Right atrium auricular region (tissue), 2 donors: ENCODE data around the gene C22orf15. TPM values are rescaled to one million over a fixed set of nuclear protein-coding genes. Genes with fewer than 3 reads are reported as not detected.
A peak's percentile ranks its signal among the peaks of the same experiment; 100 is the strongest.

ENCODE experiments used
- DNase-seq: peaks from one replicate; pipeline ENCODE4 v3.0.0-alpha.2; 2019; ENCODE audit warnings: low spot score
- H3K27ac ChIP-seq, 2 donors: fragments of 200-600 bp; sonication (generic); 1 replicate in 1 of 2; 2 replicates in 1 of 2; pipeline ENCODE4 v1.5.1; 2016 to 2019
- H3K27me3 ChIP-seq, 2 donors: fragments of 200-600 bp; sonication (generic); one replicate each; pipeline versions ENCODE4 v1.5.1 to v1.6.0; 2017 to 2019
- H3K36me3 ChIP-seq: fragments of 200-600 bp; sonication (generic); one replicate; pipeline ENCODE4 v1.5.1; 2016
- H3K4me1 ChIP-seq, 2 donors: fragments of 200-600 bp; sonication (generic); one replicate each; pipeline versions ENCODE4 v1.5.1 to v1.6.0; 2017 to 2019
- H3K4me3 ChIP-seq, 2 donors: fragments of 200-600 bp; sonication (generic); 1 replicate in 1 of 2; 2 replicates in 1 of 2; pipeline ENCODE4 v1.5.1; 2017 to 2019; ENCODE audit warnings: mild to moderate bottlenecking in 1 of 2, moderate library complexity in 1 of 2
- H3K9me3 ChIP-seq, 2 donors: fragments of 200-600 bp; sonication (generic); one replicate each; pipeline ENCODE4 v1.5.1; 2019
- CTCF ChIP-seq, 2 donors: fragments of 200-600 bp; sonication (generic); IDR thresholded peaks; one replicate each; pipeline ENCODE4 v1.5.1; 2019; ENCODE audit warnings: antibody characterized with exemption in 2 of 2
- total RNA-seq, 2 donors: library from RNA; depleted of rRNA; stranded (reverse); fragments of >200 nt; gene quantifications; one replicate each; pipeline ENCODE4 v1.1.0, GENCODE V29; 2016

C22orf15 gene
- total RNA-seq, 2 donors from 2014 or later: not detected

- H3K36me3 ChIP-seq: peaks cover 60% of the 10 kb centered on the region
- no peak for TF ChIP-seq CTCF (IDR thresholded peaks at IDR 0.05)
Observed at GRCh38 chr22:23804781-23805291, 42.0 kb downstream of the C22orf15 start.

GRCh38 chr22:23806837-23807236 is 44.0 kb downstream of the C22orf15 start:
- H3K4me3 ChIP-seq: no peak overlapping the region
- no peak overlapping the region for H3K27ac ChIP-seq
- H3K27me3 ChIP-seq: no peaks in the 10 kb centered on the region
- H3K36me3 ChIP-seq: peaks cover 40% of the 10 kb centered on the region
- H3K4me1 ChIP-seq: no peaks in the 10 kb centered on the region
- DNase-seq: no peak
- H3K9me3 ChIP-seq: no peaks in the 10 kb centered on the region
- TF ChIP-seq CTCF (IDR thresholded peaks at IDR 0.05): no peak

More at GRCh38 chr22:23804781-23805291, 42.0 kb downstream of the C22orf15 start:
- no peaks in the 10 kb centered on the region for H3K27me3 ChIP-seq
- no peak for DNase-seq
- H3K4me3 ChIP-seq: no peak overlapping the region
- no peak overlapping the region for H3K27ac ChIP-seq
- H3K9me3 ChIP-seq: no peaks in the 10 kb centered on the region
- no peaks in the 10 kb centered on the region for H3K4me1 ChIP-seq

- Histone ChIP-seq H3K4me3 (no peak overlapping the region), H3K4me1 (peaks cover 0 to 21% of the 10 kb centered on the region in 2 donors), H3K27me3 (no peaks in the 10 kb centered on the region), H3K27ac (peak overlapping the region in 1 of 2 donors; percentile 36), H3K9me3 (no peaks in the 10 kb centered on the region), H3K36me3 (peaks cover 10% of the 10 kb centered on the region)
- TF ChIP-seq CTCF (IDR thresholded peaks at IDR 0.05): no peak
- DNase-seq: no peak
Observed at GRCh38 chr22:23812378-23812777, 49.6 kb downstream of the C22orf15 start.

Other genes starting within 250 kb of the C22orf15 start
- gene IGLL1, start 182.7 kb upstream of the C22orf15 start, total RNA-seq: not detected
- gene DRICH1, start 130.7 kb upstream of the C22orf15 start, total RNA-seq: not detected
- gene RGL4, start 72.0 kb upstream of the C22orf15 start, total RNA-seq: not detected
- 1 to 10 TPM; 3.2 to 5.0 TPM for gene ZNF70, start 11.9 kb upstream of the C22orf15 start, total RNA-seq
- not detected for gene VPREB3, start 8.6 kb upstream of the C22orf15 start, total RNA-seq
- gene CHCHD10, start 5.0 kb downstream of the C22orf15 start, total RNA-seq: 100 to 1,000 TPM; 213 to 319 TPM
- 10 to 100 TPM in 1 of 2 donors, 1 to 10 TPM in 1; 2.2 to 12.3 TPM for gene MMP11, start 9.9 kb downstream of the C22orf15 start, total RNA-seq
- gene SMARCB1, start 24.0 kb downstream of the C22orf15 start, total RNA-seq: 10 to 100 TPM; 41.4 to 45.9 TPM
- gene DERL3, start 76.0 kb downstream of the C22orf15 start, total RNA-seq: 10 to 100 TPM in 1 of 2 donors, 1 to 10 TPM in 1; 4.0 to 10.6 TPM
- gene SLC2A11, start 94.9 kb downstream of the C22orf15 start, total RNA-seq: 10 to 100 TPM; 10.6 to 15.5 TPM
- 100 to 1,000 TPM; 176 to 273 TPM for gene MIF, start 131.4 kb downstream of the C22orf15 start, total RNA-seq
- gene GSTT2B, start 198.2 kb downstream of the C22orf15 start, total RNA-seq: 1 to 10 TPM; 3.7 to 9.1 TPM
- gene DDTL, start 203.9 kb downstream of the C22orf15 start, total RNA-seq: 1 to 10 TPM in 1 of 2 donors, not detected in 1; 1.0 TPM
- 100 to 1,000 TPM; 147 to 153 TPM for gene DDT, start 211.5 kb downstream of the C22orf15 start, total RNA-seq
- gene GSTT2, start 217.1 kb downstream of the C22orf15 start, total RNA-seq: under 1 TPM in 1 of 2 donors, not detected in 1; 0.48 TPM
- gene GSTT4, start 242.5 kb downstream of the C22orf15 start, total RNA-seq: not detected
- 10 to 100 TPM; 27.6 to 27.9 TPM for gene CABIN1, start 248.3 kb downstream of the C22orf15 start, total RNA-seq